ENCODE results near the gene SMS.

DNA sequence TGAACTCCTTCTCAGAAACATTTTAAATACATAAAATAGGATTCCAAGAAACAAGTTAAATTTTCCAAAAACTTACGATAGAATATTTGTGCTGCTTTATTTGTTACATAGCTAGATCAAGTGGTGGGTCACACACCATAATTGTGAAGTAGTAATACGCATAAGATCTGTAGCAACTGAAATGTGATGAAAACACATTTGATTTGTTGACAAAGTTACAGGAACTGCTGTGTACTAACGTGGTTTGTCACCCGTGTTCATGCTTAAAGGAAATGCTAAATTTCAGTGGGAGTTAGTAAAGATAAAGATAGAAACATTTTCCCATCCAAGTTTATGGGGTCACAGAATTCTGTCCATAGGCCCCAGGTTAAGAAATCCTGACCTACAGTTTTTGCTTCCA is 57.5 kb downstream of the SMS start:
- TF ChIP-seq POLR2AphosphoS5 (IDR thresholded peaks at IDR 0.05; ENCODE audit: low read depth, low read length) (no peak), SIN3A (IDR thresholded peaks at IDR 0.05; ENCODE audit: borderline replicate concordance, insufficient read depth, low read length) (no peak), TAF1 (IDR thresholded peaks at IDR 0.05; ENCODE audit: borderline replicate concordance, insufficient read depth, low read length) (no peak)
- TF ChIP-seq, protein P1, sequence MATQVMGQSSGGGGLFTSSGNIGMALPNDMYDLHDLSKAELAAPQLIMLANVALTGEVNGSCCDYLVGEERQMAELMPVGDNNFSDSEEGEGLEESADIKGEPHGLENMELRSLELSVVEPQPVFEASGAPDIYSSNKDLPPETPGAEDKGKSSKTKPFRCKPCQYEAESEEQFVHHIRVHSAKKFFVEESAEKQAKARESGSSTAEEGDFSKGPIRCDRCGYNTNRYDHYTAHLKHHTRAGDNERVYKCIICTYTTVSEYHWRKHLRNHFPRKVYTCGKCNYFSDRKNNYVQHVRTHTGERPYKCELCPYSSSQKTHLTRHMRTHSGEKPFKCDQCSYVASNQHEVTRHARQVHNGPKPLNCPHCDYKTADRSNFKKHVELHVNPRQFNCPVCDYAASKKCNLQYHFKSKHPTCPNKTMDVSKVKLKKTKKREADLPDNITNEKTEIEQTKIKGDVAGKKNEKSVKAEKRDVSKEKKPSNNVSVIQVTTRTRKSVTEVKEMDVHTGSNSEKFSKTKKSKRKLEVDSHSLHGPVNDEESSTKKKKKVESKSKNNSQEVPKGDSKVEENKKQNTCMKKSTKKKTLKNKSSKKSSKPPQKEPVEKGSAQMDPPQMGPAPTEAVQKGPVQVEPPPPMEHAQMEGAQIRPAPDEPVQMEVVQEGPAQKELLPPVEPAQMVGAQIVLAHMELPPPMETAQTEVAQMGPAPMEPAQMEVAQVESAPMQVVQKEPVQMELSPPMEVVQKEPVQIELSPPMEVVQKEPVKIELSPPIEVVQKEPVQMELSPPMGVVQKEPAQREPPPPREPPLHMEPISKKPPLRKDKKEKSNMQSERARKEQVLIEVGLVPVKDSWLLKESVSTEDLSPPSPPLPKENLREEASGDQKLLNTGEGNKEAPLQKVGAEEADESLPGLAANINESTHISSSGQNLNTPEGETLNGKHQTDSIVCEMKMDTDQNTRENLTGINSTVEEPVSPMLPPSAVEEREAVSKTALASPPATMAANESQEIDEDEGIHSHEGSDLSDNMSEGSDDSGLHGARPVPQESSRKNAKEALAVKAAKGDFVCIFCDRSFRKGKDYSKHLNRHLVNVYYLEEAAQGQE (IDR thresholded peaks at IDR 0.05; ENCODE audit: insufficient read depth in 1 of 2, low read depth in 2 of 2, low read length in 2 of 2), result no peak
